NCI-H1694 treated with DMSO at 0.1 percent for 48 hours (cell line): Measurements from ENCODE around the gene LTBP1.
"Not testable (repeated sequence)": the region's sequence is repeated elsewhere in the genome, so short reads cannot be mapped to it uniquely, and the experiment has no call there.

Source experiments
- DNase-seq: peaks from one replicate; lab custom pipeline; 2025; lab: John Stamatoyannopoulos, UW

The LTBP1 gene

GRCh38 chr2:32962690-32963089, 15.9 kb downstream of the LTBP1 start:
- DNase-seq, result no peak

- DNase-seq, result no peak
Observed at GRCh38 chr2:32963941-32964340, 17.2 kb downstream of the LTBP1 start.

DNA sequence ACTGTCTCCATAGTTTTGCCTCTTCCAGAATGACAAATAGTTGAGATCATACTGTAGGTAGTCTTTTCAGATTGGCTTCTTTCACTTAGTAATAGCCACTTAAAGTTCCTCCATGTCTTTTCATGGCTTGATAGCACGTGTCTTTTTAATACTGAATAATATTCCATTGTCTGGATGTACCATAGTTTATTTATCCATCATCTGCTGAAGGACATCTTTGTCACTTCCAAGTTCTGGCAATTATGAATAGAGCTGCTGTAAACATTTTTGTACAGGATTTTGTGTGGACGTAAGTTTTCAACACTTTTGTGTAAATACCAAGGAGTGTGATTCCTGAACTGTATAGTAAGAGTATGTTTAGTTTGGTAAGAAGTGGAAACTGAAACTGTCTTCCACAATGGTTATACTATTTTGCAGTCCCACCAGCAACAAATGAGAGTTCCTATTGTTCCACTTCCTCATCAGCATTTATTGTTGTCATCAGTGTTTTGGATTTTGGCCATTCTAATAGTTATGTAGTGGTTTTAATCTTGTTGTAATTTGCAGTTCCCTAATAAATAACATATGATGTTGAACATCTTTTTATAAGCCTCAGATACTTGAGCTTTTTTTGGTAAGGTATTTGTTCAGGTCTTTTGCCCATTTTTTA, 18.9 kb downstream of the LTBP1 start:
- no peak for DNase-seq

GRCh38 chr2:32969444-32970162, 22.9 kb downstream of the LTBP1 start:
- no peak for DNase-seq

GRCh38 chr2:32973772-32974171, 27.0 kb downstream of the LTBP1 start:
- not testable (repeated sequence) for DNase-seq

- no peak for DNase-seq
Observed at GRCh38 chr2:32976409-32977063, 29.8 kb downstream of the LTBP1 start.

DNA sequence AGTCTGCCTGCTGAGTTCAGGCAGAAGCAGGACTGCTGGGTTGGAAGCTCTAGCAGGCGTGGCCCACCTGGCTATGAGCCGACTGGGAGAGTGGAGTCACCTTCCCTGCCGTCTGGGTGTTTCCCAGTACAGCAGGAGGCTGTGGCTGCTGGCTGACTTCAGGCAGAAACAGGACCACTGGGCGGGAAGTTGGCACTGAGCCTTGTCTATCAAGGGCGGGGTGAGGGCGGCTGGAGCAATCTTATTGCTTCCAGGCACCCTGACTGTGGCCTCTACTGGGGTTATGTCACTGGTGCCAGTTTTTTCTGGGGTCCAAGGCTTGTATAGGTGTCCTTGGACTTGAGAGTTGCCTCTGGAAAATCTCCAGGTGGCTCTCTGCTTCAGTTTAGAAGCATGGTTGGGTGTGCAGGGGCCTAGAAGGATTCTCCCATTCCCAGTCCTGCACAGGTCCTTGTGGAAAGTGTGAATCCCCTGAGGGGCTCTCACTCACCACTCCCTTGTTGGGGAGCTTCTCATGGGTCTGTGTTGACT, 30.5 kb downstream of the LTBP1 start:
- peak; percentile 62 for DNase-seq

DNA sequence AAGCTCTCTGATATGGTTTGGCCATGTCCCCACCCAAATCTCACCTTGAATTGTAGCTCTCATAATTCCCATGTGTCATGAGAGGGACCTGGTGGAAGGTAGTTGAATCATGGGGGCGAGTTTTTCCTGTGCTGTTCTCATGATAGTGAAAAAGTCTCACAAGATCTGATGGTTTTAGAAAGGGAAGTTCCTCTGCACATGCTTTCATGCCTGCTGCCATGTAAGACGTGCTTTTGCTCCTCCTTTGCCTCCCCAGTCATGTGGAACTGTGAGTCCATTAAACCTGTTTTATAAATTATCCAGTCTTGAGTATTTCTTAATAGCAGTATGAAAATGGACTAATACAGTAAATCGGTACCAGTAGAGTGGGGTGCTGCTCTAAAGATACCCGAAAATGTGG, 34.9 kb downstream of the LTBP1 start:
- no peak for DNase-seq

DNA sequence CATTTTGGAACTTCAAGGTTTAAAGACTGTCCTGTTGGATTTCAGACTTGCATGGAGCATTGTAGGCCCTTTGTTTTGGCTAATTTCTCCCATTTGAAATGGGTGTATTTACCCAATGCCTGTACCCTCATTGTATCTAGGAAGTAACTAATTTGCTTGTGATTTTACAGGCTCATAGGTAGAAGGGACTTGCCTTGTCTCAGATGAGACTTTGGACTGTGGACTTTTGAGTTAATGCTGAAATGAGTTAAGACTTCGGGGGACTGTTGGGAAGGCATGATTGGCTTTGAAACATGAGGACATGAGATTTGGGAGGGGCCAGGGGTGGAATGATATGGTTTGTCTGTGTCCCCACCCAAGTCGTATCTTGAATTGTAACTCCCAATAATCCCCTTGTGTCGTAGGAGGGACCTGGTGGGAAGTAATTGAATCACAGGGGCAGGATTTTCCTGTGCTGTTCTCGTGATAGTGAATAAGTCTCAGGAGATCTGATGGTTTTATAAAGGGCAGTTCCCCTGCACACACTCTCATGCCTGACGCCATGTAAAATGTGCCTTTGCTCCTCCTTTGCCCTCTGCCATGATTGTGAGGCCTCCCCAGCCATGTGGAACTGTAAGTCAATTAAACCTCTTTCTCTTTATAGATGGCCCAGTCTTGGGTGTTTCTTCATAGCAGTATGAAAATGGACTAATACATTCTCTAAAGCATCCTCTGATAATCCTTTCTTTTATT, 36.6 kb downstream of the LTBP1 start:
- not testable (repeated sequence) for DNase-seq

- DNase-seq, result no peak
Observed at GRCh38 chr2:32986480-32986879, 39.7 kb downstream of the LTBP1 start.

GRCh38 chr2:32988525-32988924, 41.8 kb downstream of the LTBP1 start:
- no peak for DNase-seq

- no peak for DNase-seq
Observed at GRCh38 chr2:32990556-32990955, 43.8 kb downstream of the LTBP1 start.

DNA sequence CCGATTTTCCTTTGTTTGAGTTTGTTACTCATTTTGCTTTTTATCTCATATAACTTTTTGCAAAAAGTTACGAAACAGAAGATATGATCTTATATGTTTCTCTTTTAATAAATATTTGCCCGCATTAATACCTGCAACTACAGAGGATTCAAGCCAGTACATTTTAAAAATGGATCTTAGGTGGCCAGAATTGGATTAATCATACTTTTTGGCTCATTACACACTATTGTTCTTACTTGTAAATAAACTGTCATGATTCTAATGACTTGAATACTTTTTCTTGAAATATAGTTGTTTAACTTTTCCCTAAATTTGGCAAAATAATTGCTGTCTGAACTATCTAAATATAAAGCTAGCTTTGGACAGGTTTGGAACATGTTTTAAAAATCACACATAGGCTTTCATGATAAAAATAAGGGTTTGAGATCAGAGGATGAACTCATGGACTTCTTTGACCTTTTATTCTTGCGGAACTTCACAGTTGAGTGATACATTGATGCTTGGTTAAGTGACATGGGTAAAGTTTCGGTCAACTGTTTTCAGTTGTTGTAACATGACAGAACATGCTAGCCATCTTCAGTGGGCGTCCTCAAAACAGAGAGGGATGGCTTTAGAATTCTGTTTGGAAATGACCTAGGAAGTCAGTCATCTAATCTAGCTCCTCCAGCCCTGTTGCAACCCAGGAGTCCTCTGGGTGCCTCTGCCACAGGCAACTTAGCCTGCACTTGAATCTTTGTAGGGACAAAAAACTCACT, 44.5 kb downstream of the LTBP1 start:
- no peak for DNase-seq

DNA sequence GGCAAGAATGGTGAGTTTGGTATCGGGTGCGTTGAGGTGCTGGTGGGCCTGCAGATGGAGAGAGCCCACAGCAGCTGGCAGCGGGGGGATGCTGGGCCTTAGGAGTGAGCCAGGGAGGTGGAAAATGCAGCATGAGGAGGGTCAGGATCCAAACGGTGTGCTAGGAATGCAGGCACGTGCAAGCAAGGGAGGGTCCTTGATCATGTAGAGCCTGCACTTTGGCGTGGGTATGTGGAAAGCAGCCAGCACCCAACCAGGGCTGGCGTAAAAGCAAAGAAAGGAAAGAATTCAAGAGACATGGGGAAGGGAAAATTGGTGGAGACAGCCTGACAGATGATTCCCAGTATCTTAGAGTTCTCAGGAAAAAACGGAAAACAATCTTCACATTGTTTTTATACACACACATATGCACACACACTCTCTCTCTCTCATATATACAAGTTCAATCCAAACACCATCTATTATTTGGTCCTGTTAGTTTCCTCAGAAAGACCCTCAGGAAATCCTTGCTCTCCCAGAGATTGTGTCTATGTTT, 46.3 kb downstream of the LTBP1 start:
- no peak for DNase-seq

GRCh38 chr2:32997705-32998104, 51.0 kb downstream of the LTBP1 start:
- no peak for DNase-seq

DNA sequence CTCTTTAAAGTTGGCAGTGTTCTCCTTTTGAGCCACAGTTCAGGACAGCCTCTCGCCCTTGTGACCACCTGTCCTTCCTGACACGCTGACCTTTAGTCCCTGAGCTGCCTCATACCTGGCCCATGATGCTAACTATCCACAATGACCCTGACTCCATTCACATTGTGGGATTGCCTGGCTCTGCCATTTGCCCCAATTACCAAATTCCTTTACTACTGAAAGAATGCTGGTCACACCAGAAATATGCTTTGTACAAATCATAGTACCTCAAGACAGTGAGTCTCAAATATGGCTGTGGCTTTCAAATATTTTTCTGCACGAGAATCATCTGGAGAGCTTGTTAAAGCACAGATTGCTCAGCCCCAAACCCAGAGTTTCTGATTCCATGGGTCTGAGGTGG, 54.2 kb downstream of the LTBP1 start:
- DNase-seq, result no peak

- no peak for DNase-seq
Observed at GRCh38 chr2:33001823-33002222, 55.1 kb downstream of the LTBP1 start.

- no peak for DNase-seq
Observed at GRCh38 chr2:33002863-33003262, 56.1 kb downstream of the LTBP1 start.

DNA sequence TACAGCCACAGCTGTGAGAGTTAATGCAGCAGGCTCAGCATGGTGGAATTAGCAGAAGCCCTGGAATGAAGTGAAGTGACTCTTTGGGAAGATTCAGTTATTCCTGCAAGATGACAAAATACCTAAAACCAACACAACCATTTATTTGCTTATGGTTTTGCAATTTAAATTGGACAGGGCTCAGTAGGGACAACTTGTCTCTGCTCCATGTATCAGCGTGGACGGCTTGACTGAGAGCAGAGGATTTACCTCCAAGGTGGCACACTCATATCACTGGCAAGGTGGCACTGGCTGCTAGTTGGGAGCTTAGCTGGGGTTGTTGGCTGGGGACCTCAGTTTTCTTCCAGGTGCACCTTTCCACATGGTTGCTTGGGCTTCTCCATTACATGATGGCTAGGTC, 58.3 kb downstream of the LTBP1 start:
- DNase-seq, result no peak

- no peak for DNase-seq
Observed at GRCh38 chr2:33008716-33009115, 62.0 kb downstream of the LTBP1 start.

DNA sequence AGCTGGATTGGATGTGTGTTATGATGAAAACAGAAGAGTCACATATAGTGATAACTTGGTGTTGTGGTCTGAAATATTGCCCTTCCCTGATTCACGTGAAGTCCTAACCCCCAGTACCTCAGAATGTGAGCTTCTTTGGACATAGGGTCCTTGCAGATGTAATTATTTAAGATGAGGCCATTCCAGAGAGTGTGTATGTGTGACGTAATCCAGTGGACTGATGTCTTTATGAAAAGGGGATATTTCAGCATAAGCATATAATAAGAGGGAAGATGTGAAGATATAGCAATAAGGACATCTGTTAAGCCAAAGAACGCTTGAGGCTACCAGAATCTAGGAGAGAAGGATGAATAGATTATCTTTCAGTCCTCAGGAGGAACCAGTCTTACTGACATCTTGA, 62.5 kb downstream of the LTBP1 start:
- no peak for DNase-seq
